GM06990 (cell line): Measurements from ENCODE around the gene ST6GAL1.

ENCODE experiments used
- DNase-seq: peaks from one replicate; pipeline ENCODE4 v3.0.0-alpha.2; 2011; ENCODE audit not compliant: insufficient read length; ENCODE audit errors: extremely low read depth
- H3K27me3 ChIP-seq: replicated peaks from 2 replicates; pipeline ENCODE4 v1.6.0; 2011; ENCODE audit warnings: low read length; ENCODE audit not compliant: control insufficient read depth, insufficient read depth
- H3K36me3 ChIP-seq: 2 replicates; pipeline ENCODE4 v1.5.1; 2011; ENCODE audit warnings: low read length; ENCODE audit not compliant: control insufficient read depth, insufficient read depth
- H3K4me3 ChIP-seq: replicated peaks from 2 replicates; pipeline ENCODE4 v1.5.1; 2011; ENCODE audit warnings: low read depth, mild to moderate bottlenecking, control low read depth, low read length
- TF ChIP-seq, protein P1 (sequence below): IDR thresholded peaks from 2 replicates; pipeline ENCODE4 v1.5.1; 2011; ENCODE audit warnings: low read length, control low read depth, mild to moderate bottlenecking, inconsistent platforms; ENCODE audit not compliant: insufficient read depth, poor library complexity, severe bottlenecking

Gene ST6GAL1

DNA sequence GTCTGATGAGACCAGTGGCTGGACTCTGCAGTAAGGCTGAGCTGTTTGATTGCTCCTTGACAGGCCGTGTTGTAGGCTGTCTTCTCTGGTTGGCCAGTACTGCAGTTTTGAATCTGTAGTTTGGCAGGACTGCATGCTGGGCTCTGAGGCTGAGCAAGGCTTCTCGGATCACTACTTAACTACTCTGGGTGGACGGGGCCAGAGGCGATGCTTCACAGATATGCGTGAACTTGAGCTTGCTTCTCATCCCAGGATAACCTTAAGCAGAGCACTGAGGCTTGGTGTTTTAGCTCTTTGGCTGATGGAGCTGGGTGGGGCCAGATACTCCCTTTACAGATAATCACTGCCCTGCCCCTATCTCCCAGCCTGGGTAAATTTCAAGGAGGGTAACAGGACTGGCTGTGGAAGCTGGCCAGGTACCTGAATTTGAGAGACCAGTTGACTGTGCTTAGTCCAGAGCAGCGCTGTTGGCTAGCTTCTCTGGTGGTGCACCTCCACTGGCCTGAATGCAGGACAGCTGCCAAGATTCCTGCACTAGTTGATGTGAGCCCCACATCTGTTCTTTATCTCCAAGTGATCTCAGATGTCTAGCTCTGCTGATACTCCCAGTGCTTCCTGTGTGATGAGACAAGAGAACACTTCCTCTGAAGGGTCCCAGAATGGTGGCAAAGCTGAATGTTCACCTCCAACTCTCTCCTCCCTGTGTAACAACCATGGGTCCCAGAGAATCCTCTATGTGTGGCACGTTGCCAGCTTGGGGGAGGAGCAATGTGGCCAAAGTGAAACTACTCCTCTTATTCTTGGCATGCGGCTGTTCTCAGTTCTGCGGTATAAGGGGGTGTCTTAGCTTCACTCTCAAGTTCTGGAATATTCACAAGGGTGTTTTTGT, 171.1 kb downstream of the ST6GAL1 start:
- Histone ChIP-seq H3K36me3 (no peaks in the 10 kb centered on the region), H3K27me3 (no peaks in the 10 kb centered on the region), H3K4me3 (no peak overlapping the region)
- TF ChIP-seq, protein P1, sequence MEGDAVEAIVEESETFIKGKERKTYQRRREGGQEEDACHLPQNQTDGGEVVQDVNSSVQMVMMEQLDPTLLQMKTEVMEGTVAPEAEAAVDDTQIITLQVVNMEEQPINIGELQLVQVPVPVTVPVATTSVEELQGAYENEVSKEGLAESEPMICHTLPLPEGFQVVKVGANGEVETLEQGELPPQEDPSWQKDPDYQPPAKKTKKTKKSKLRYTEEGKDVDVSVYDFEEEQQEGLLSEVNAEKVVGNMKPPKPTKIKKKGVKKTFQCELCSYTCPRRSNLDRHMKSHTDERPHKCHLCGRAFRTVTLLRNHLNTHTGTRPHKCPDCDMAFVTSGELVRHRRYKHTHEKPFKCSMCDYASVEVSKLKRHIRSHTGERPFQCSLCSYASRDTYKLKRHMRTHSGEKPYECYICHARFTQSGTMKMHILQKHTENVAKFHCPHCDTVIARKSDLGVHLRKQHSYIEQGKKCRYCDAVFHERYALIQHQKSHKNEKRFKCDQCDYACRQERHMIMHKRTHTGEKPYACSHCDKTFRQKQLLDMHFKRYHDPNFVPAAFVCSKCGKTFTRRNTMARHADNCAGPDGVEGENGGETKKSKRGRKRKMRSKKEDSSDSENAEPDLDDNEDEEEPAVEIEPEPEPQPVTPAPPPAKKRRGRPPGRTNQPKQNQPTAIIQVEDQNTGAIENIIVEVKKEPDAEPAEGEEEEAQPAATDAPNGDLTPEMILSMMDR: no peak
- DNase-seq: no peak

DNA sequence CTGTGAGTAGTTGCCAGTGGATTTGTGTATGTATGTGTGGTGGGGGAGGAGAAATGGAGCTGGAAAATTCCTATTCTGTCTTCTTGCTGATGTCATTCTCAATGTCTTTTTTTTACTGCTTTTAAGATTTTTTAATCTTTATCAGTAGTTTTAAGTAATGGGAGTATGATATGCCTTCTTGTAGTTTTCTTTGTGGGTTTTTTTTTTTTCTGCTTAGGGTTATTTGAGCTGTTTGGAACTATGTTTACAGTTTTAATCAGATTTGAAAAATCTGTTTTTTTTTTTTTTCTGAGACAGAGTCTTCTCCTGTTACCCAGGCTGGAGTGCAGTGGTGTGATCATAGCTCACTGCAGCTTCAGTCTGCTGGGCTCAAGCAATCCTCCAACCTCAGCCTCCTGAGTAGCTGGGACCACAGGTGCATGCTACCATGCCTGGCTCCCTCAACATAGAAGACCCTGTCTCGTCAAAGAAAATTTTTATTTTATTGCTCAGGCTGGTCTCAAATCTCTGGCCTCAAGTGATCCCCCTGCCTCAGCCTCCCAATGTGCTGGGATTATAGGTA, 171.8 kb downstream of the ST6GAL1 start:
- TF ChIP-seq, protein P1: no peak
- Histone ChIP-seq H3K36me3 (no peaks in the 10 kb centered on the region), H3K4me3 (no peak overlapping the region), H3K27me3 (no peaks in the 10 kb centered on the region)
- no peak for DNase-seq

DNA sequence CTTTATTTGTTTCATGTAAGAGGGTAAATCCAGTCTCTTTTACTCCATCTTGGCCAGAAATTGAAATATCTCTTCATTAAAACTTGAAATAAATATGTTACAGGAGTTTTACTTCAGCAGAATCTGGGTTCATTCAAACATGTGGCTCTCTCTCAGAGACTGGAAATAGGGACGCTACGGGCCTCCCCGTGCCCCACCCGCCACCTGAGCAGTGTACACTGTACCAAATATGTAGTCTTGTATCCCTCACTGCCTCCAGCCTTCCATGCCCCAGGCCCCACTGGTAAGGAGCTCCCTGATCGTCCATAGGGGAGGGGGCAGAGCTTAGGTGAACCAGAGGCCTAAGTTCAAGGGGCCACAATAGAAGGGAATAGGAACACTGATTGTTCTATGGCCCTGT, 172.9 kb downstream of the ST6GAL1 start:
- TF ChIP-seq, protein P1: no peak
- no peaks in the 10 kb centered on the region for H3K36me3 ChIP-seq
- no peak for DNase-seq
- no peaks in the 10 kb centered on the region for H3K27me3 ChIP-seq
- no peak overlapping the region for H3K4me3 ChIP-seq

DNA sequence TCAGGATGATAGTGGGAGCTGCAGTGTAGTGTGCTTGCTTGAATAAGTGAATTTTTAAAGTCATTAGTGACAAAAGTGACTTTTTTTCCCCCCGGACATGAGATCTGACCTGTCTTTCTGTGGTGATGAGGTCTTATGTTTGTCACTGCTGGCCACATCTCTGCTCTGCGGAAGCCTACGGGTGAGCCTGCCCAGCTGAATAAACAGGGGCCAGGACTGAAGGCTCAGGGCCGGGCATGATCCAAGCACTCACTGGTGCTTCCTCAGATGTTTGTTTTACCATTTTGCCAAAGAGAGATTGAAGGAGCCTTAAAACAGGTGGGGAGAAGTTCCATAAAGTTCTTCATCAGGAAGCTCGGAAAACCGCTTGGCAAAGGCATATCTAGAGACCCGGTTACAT, 174.0 kb downstream of the ST6GAL1 start:
- H3K27me3 ChIP-seq: no peaks in the 10 kb centered on the region
- TF ChIP-seq, protein P1: no peak
- no peak for DNase-seq
- H3K4me3 ChIP-seq: no peak overlapping the region
- no peaks in the 10 kb centered on the region for H3K36me3 ChIP-seq

DNA sequence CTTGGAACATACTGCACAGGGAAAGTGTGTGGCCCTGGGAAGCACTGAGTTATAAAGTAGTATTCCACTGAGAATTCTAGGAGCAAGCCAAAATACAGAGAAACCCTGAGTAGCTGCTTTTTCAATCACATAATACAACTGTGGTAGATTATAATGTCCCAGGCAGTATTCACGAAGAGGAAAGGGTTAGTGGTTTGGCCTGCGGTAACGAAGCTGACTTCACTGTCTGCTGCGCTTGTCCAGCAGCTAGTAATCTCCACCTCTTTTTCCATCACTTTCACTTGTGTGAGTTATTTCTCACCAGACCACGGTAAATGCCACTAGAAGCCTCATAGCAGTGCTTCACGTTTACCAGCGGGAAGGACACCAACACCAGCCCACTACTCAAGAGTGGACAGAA, 174.6 kb downstream of the ST6GAL1 start:
- TF ChIP-seq, protein P1: no peak
- Histone ChIP-seq H3K27me3 (no peaks in the 10 kb centered on the region), H3K4me3 (no peak overlapping the region), H3K36me3 (no peaks in the 10 kb centered on the region)
- DNase-seq: no peak

DNA sequence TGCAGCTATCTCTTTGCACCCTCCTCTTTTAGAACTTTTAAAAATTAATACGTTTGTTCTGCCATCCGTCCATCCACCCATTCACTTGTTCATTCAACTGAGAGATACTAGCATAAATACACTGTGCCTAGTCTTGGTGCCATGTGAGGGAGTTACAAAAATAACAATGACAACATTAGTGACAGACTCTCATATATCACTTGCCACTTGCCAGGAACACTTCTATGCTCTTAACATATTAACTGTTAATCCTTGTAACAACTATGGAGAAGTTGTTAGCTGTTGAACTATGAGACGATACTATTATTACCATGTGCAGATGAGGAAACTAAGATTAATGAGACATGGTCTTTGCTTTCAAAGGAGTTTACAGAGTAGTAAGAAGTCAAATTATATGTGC, 175.4 kb downstream of the ST6GAL1 start:
- TF ChIP-seq, protein P1: no peak
- no peak overlapping the region for H3K4me3 ChIP-seq
- H3K36me3 ChIP-seq: no peaks in the 10 kb centered on the region

More for the DNA sequence above, 175.4 kb downstream of the ST6GAL1 start:
- no peak for DNase-seq
- no peaks in the 10 kb centered on the region for H3K27me3 ChIP-seq
